ENCODE measurements around the gene ALOX15.
"Not testable (repeated sequence)": the region's sequence is repeated elsewhere in the genome, so short reads cannot be mapped to it uniquely, and the experiment has no call there.

Gene ALOX15

GRCh38 chr17:4594931-4595684 is 46.4 kb downstream of the ALOX15 start:
- DNase-seq = peak in 2 of 58 donors; percentile 4 to 5

GRCh38 chr17:4594406-4594805 is 47.1 kb downstream of the ALOX15 start:
- DNase-seq = no peak

- DNase-seq = no peak
These were observed 48.5 kb downstream of the ALOX15 start for GRCh38 chr17:4593021-4593421.

- DNase-seq = no peak
These were observed 49.1 kb downstream of the ALOX15 start for GRCh38 chr17:4592240-4593005.

GRCh38 chr17:4591529-4591928 is 49.9 kb downstream of the ALOX15 start:
- peak in 3 of 58 donors; percentile 11 to 31 (median 14) for DNase-seq

- no peak for DNase-seq
These were observed 50.5 kb downstream of the ALOX15 start for GRCh38 chr17:4590981-4591453.

- DNase-seq = not testable (repeated sequence)
These were observed 51.4 kb downstream of the ALOX15 start for GRCh38 chr17:4590042-4590441.

GRCh38 chr17:4588898-4589625 is 52.4 kb downstream of the ALOX15 start:
- no peak for DNase-seq

GRCh38 chr17:4588391-4588790 is 53.1 kb downstream of the ALOX15 start:
- DNase-seq = no peak

- DNase-seq = no peak
These were observed 53.7 kb downstream of the ALOX15 start for GRCh38 chr17:4587803-4588202.

- DNase-seq = no peak
These were observed 54.3 kb downstream of the ALOX15 start for GRCh38 chr17:4587195-4587594.

GRCh38 chr17:4586043-4586442 is 55.4 kb downstream of the ALOX15 start:
- DNase-seq = no peak

- no peak for DNase-seq
These were observed 55.9 kb downstream of the ALOX15 start for GRCh38 chr17:4585638-4585994.

- DNase-seq = no peak
These were observed 56.4 kb downstream of the ALOX15 start for GRCh38 chr17:4584917-4585637.

GRCh38 chr17:4584101-4584916 is 57.2 kb downstream of the ALOX15 start, which contains the start of gene SMTNL2:
Gene SMTNL2 (plus strand): TSS chr17:4584529. CDS start chr17:4584606, 77 bp downstream.
- no peak for DNase-seq

- no peak for DNase-seq
These were observed 57.7 kb downstream of the ALOX15 start for GRCh38 chr17:4583782-4584100.

- no peak for DNase-seq
These were observed 58.3 kb downstream of the ALOX15 start for GRCh38 chr17:4583206-4583605.

GRCh38 chr17:4582691-4583090 is 58.8 kb downstream of the ALOX15 start:
- DNase-seq = no peak

GRCh38 chr17:4582101-4582501 is 59.4 kb downstream of the ALOX15 start:
- DNase-seq = no peak

Data from anterior cingulate cortex (tissue), 58 donors.